8988T (cell line): ENCODE measurements around the gene LMTK3.
"Not testable (repeated sequence)": the region's sequence is repeated elsewhere in the genome, so short reads cannot be mapped to it uniquely, and the experiment has no call there.

ENCODE experiments used
- DNase-seq: peaks from one replicate; pipeline ENCODE4 v3.0.0; 2011

Gene LMTK3

GRCh38 chr19:48537541-48537940 is 25.9 kb upstream of the LMTK3 start:
- DNase-seq = no peak

DNA sequence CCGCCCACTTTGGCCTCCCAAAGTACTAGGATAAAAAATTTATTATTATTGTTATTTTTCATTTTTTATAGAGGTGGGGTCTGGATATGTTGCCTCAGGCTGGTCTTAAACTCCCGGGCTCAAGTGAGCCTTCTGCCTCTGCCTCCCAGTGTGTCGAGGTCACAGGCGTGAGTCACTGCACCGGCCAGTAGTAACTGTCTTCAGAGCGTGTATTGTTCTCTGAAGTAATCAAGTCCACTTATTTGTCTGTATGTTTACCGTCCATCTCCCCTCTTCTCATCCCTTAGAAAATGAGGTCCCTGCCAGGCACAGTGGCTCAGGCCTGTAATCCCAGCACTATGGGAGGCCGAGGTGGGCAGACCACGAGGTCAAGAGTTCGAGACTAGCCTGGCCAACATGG is 22.1 kb upstream of the LMTK3 start:
- no peak for DNase-seq

DNA sequence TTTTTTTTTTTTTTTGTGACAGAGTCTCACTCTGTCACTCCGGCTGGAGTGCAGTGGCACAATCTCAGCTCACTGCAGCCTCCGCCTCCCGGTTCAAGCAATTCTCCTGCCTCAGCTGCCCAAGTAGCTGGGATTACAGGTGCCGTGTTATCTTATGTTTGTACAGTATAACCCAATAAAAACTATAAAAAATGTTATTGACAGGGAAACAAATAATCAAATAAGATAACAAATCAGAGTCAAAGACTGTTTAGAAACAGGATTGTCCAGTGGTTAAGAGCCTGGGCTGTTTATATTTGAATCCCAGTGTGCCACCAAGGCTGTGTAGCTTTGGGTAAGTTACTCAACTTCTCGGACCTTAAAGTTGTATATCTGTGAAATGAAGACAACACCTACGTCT is 19.1 kb upstream of the LMTK3 start:
- DNase-seq = no peak

DNA sequence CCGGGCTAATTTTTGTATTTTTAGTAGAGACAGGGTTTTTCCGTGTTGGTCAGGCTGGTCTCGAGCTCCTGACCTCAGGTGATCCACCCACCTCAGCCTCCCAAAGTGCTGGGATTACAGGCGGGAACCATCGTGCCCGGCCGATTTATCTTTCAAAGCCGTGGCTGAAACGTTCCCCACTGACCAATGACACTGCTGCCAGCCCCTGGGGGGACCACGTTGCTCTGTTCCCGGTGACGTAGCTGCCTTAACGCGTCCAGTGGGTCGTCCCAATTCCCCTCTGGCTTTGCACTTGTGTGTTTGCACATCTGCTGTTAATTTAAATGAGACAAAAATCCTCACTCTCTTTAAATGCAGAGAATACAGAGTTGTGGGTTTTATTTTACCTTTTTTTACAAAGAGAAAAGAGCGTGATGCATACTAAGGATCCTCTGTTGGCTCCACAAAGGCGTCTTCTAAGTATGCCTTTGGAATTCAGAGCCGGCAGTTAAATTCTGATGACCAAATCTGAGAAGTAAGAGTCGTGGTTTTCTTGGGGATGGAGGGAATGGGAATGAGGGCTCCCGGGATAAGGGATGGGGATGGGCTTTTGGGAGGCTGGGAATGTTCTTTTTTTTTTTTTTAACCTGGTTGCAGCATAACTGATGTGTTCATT is 18.6 kb upstream of the LMTK3 start:
- no peak for DNase-seq

DNA sequence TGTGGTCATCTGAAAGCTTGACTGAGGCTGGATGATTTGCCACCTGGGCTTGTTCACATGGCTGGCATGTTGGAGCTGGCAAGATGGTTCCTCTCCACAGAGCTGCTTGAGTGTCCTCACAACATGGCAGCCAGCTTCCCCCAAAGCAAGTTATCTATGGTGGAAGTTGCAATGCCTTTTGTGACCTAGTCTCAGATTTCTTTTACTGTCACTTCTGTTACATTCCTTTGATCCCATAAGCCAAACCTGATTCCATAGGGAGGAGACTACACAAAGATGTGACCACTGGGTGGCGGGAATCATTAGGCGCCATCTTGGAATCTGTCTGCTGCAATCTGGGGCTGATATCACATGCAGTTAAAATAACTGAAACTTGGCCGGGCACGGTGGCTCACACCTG is 17.5 kb upstream of the LMTK3 start:
- no peak for DNase-seq

GRCh38 chr19:48524732-48525131 is 13.1 kb upstream of the LMTK3 start:
- no peak for DNase-seq

GRCh38 chr19:48524221-48524620 is 12.6 kb upstream of the LMTK3 start:
- no peak for DNase-seq

DNA sequence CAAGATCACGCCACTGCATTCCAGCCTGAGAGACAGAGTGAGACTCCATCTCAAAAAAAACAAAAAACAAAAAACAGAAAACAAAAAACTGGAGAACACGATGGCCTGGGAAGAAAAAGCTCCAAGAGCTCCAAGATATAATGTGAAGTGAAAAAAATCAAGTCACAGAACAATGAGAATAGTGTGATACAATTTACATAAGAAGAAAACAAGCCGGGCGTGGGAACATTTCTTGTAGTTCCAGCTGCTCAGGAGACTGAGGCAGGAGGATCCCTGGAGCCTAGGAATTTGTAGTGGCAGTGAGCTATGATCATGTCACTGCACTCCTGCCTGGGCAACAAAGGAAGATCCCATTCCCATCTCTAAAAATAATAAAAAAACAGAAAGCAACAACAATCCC is 8.5 kb upstream of the LMTK3 start:
- DNase-seq = no peak

DNA sequence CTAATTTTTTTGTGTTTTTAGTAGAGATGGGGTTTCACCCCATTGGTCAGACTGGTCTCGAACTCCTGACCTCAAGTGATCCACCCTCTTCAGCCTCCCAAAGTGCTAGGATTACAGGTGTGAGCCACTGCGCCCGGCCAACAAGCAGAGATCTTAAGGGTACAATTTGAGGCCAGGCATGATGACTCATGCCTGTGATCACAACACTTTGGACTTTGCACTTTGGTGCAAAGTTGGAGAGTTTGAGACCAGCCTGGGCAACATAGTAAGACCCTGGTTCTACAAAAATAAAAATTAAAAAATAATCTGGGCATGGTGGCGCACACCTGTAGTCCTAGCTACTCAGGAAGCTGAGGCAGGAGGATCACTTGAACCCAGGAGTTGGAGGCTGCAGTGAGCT is 7.8 kb upstream of the LMTK3 start:
- DNase-seq = not testable (repeated sequence)

DNA sequence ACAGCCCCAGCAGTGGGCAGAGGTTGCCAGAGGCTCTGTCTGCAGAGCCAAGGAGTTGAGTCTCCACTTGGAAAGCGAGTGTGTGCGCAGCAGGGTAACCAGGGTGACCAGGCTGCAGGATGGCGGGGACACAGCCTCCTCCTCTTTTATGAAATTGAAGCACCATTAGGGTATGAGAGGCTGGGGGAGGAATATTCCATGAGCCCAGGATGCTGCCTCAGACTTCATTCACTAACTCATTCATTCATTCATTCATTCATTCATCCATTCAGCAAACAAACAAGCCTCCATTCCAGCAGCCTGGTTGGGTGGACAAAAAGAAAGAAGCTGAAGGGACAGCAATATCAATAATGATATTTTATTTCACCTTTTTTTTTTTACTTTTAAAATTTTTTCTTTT is 6.6 kb upstream of the LMTK3 start:
- DNase-seq = no peak

GRCh38 chr19:48516536-48516935 is 4.9 kb upstream of the LMTK3 start:
- DNase-seq = no peak

GRCh38 chr19:48514123-48514458 is 2.5 kb upstream of the LMTK3 start:
- DNase-seq = no peak

- DNase-seq = peak; percentile 83
Observed at GRCh38 chr19:48513289-48514122, 1.9 kb upstream of the LMTK3 start.

DNA sequence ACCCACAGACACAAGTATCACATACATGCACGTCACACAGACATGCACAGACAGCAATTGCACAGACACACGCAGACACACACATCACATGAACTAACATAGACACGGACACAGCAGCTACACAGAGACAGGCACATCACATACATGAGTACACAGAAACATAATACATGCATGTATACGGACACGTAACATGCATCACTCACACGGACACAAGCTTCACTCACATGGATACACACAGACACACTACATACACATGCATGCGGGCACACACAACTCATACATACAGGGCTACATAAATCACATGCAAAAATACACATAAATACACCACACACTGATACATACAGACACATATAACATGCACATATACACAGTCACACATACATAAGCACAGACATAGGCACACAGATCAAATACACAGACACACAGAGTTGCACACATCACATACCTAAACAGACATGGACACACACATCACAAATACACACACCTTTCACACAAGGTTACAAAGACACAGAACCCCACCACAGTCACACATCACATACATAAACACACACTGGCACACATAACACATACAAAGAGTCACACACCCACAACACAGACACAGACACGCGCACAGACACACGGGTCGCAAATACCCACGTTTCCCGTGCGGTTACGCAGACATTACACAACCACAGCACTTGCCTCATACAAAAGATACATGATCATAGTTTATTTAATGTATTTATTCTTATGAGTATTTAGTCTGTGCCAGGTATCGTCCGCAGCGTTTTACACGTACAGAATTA is 1.1 kb upstream of the LMTK3 start:
- DNase-seq = no peak

GRCh38 chr19:48511321-48511731 is 309 bp downstream of the LMTK3 start:
- peak; percentile 18 for DNase-seq

DNA sequence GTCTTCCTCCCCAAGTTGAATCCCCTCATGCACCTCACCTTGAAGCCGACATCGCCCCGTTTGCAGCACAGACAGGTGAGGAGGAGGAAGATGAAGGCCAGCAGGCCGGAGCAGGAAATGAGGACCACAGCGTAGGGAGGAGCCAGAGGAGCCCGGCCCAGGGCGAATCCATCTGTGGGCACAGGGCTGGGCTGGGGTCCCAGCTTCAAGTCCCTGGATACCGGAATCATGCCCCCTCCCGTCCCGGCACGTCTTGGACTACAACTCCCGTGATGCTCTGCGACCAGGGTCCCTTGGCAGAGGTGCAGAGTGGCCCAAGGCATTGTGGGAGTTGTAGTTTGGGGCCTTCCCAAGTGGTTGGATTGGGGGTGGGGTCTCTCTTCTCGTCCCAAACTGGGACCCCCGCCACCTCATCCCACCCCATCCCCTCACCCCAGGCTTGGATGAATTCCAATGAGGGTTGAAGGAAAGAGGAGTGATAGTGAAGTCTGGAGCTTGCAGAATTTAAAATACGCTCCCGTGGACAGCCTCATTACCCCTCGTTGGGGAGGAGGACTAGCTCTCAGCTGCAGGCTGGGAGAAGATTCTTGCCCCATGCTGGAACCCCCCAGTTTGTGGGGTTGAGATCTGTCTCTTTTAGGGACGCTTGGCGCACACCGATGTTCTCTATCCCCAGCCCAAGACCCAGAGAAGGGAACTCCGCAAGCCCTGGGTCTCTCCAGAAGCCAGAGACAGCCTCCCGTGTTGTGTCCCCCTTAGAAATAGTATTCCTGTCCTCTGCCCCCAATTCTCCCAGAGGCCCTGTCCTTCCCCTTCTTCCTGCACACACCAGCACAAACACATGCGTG is 990 bp downstream of the LMTK3 start:
- DNase-seq = peak; percentile 31

- peak; percentile 20 for DNase-seq
Observed at GRCh38 chr19:48509467-48510194, 2.0 kb downstream of the LMTK3 start.

- peak; percentile 4 for DNase-seq
Observed at GRCh38 chr19:48508729-48509411, 2.8 kb downstream of the LMTK3 start.

DNA sequence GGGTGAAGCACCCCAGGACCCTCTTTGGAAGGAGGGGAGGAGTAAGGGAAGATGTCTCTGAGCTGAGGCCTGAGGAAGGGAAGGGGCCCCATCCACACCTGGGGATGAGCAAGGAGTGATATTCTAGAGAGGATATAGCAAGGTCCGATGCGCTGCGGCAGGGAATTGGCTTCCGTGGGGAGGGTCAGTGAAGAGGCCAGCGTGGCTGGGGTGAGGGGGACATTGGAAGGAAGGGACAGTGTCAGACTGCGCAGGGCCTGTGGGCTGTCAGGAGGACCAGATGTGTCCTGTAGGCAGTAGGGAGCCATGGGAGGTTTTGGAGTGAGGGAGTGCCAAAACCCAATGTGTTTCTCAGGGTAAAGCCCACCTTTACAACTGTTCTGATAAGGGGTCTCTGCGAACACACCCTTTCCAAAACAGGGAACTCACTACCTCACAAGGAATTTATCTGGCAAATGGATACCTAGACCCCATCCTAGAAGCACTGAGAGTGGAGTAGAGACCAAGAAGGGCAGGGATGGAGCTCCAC is 3.7 kb downstream of the LMTK3 start:
- DNase-seq = no peak

DNA sequence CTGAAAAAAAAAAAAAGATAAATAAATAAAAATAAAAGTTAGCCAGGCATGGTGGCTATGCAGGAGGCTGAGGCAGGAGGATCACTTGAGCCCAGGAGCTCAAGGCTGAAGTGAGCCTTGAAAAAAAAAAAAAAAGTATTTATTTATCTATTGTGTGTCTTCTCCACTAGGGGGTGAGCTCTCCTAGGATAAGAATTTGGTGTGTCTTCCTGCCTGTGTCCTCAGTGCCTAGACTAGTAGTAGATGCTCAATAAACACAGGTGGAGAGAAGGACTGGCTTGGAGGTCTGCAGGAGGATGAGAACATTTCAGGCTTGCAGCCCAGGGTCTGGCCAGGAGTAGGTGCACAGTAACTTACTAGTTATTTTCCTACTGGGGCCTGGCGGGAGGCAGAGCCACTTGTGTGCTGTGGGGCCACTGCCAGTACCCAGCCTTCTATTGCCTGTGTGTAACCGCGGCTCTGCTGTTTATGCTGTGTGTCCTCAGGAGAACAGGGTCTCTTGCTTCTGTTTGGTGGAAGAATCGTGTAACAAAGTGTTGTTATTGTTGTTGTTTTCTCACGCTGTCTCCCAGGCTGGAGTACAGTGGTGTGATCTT is 5.4 kb downstream of the LMTK3 start:
- DNase-seq = peak; percentile 53
